Testis (tissue), 2 donors: ENCODE data around the gene HBS1L.

Experiments used
- CTCF ChIP-seq, 3 experiments: fragments of 450-650 bp in 2 of 3; fragments of 200-600 bp in 1 of 3; sonication (generic) in 1 of 3; IDR thresholded peaks; one replicate each; pipeline ENCODE4 v1.5.1; 2016 to 2019; ENCODE audit warnings: antibody characterized with exemption in 3 of 3, mild to moderate bottlenecking in 2 of 3, moderate library complexity in 1 of 3
- POLR2A ChIP-seq: fragments of 450-650 bp; IDR thresholded peaks from one replicate; pipeline ENCODE4 v1.6.1; 2017; ENCODE audit warnings: antibody characterized with exemption, mild to moderate bottlenecking, moderate library complexity

GRCh38 chr6:135081966-135082365, 27.3 kb upstream of the HBS1L start:
- no peak for TF ChIP-seq CTCF (IDR thresholded peaks at IDR 0.05)
- no peak for TF ChIP-seq POLR2A
